ENCODE measurements around the gene JAG1. TPM values are rescaled to one million over a fixed set of nuclear protein-coding genes. Genes with fewer than 3 reads are reported as not detected.
A peak's percentile ranks its signal among the peaks of the same experiment; 100 is the strongest.

The JAG1 gene
- total RNA-seq: 10 to 100 TPM; 32.4 to 42.3 TPM
- long read RNA-seq, partial matches to known transcripts: 123 of 133 reads
- long read RNA-seq, other reads (novel, unspliced or antisense): 10 of 133 reads

DNA sequence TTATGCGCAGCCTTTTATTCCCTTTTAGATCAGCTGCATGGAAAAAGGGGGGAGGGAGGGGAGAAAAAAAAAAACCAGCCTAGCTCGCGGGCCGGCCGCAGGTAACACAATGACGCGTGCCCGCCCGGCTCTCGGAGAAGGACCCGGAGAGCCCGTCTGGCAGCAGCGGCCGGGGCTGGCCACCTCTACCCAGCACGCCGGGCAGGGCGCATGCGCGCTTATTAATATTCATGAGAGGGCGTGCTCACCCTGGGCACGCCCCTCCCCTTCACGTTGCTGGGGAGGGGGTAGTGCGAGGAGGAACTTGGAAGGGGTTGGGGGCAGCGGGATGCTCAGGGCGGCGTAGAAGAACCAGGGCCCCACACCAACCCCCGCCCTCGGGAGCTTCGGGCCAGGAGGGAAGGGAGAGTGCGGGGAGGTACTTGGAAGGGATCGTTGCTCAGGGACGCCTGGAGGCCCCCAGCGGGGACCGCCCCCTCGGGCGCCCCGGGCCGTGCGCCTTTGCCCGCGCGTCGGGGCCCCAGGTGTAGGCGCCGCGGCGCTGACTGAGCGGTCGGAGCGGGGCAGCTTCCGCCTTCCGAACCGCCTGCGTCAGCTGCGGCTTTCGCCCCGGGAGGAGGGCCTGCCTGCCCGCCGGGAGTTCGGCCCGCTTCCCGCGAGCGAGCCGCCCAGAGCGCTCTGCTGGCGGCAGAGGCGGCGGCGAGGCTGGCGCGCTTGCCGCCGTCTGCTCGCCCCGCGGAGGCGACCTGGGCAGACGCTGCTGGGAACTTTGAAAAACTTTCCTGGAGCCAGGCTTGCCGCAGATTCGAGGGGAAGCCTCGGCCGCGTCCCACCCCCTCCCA lies at the start of gene JAG1:
Gene JAG1, minus strand, starts transcription at position 158 of the 842 bp plus-strand sequence. CDS start 469 bp downstream, outside the sequence.
- peak; percentile 84 to 85 for ATAC-seq
- intact Hi-C loops (cut with DNase I): loop anchor here in 1 of 2 donors (2.0 to 10.0 kb wide), 4 partner anchors 191 to 598 kb away; no protein-coding TSS in a partner anchor
- peak; percentile 97 for DNase-seq

- intact Hi-C loops (cut with DNase I): no loop called here
- DNase-seq: no peak
- no peak for ATAC-seq
Observed at GRCh38 chr20:10721976-10722375, 48.2 kb upstream of the JAG1 start.

- ATAC-seq: peak in 1 of 2 donors; percentile 33
- intact Hi-C loops (cut with DNase I): no loop called here
- DNase-seq: no peak
Observed at GRCh38 chr20:10721137-10721896, 47.5 kb upstream of the JAG1 start.

DNA sequence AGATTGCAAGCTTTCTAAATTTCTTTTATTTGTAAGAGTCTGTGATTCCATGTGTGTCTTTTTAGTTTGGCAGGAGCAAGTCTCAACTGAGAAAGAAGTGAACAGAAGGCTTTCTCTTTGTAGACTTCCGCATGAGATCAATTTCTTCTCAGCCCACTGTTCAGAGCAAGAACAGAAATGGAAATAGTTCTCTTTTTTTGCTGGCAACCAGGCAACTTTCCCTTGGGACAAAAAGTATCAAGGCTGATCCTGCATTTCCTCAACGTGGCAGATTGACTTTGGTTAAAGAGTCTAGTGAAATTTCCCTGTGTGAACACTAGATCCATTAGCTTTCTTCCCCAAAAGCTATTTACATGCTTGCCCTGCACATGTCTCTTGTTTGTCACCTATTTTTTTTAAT lies 46.8 kb upstream of the JAG1 start:
- DNase-seq (no peak), ATAC-seq (peak in 1 of 2 donors; percentile 59)
- intact Hi-C loops (cut with DNase I): no loop called here

DNA sequence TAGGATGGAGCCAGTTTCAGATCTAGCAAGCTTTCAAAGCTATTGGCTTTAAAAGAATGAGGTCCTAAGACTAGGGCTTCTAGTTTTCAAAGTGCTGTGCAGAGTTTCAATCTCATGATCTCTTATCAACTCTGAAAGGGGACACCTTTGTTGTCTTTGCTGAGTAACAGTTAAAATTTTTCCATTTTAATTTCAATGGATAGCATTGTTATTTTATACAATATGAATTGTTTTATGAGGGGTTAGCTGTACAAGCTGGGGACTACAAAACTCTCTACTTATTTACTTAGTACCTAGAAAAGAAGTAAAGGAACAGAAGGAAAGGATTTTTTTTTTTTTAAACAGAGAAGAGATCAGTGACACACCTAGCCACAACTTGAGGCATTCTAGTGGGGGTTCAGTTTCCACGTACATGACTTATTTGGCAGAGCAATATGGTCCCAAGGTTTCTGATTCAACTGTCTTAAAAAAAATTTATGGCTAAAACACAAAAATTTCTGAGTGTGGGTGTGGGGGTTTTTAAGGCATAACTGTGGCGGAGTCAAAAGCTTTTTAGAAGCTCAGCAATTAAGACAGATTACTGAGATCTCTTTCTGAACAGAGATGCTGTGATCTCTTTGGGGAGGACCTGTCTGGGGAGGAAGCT lies 46.1 kb upstream of the JAG1 start:
- intact Hi-C loops (cut with DNase I): no loop called here
- DNase-seq (no peak), ATAC-seq (no peak)

GRCh38 chr20:10718661-10719060 lies 44.9 kb upstream of the JAG1 start:
- ATAC-seq: no peak
- intact Hi-C loops (cut with DNase I): no loop called here

DNA sequence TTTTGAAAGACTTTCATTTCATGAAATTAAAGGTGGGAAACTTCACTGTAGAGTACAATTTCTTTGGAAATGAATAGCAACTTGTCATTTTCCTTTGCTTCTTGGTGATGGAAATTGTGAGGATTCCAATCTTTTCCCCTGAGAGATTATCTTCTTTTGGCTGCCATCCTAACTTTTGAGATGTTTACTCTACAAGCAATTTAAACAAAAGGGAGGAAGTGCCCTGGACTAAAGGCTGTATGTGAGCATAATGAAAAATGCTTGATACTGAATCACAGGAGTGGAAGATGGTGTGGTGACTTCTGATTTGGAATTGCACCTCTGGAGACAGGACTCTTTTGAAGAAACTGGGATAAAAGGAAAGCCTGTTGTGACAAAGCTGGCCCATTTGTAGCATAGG lies 43.1 kb upstream of the JAG1 start:
- intact Hi-C loops (cut with DNase I): no loop called here
- no peak for ATAC-seq

More at GRCh38 chr20:10718661-10719060, 44.9 kb upstream of the JAG1 start:
- no peak for DNase-seq

DNA sequence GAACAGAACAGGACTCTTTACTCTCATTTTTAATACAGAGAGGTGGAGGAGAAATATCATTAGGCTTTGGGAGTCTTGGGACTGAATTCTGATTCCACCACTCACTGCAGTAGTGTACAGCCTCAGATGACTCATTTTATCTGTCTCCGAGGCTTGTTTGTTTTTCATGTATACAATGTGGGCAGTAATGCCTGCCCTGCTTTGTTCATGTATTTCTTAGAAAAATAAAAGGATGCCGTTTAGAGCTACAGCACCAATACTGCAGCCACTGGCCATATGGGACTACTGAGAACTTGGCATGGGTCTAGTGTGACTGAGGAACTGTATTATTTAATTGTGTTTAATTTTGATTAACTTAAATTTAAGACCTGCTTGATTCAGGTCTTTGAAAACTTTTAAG lies 41.2 kb upstream of the JAG1 start:
- intact Hi-C loops (cut with DNase I): no loop called here
- DNase-seq (no peak), ATAC-seq (no peak)

More for the DNA sequence above, 43.1 kb upstream of the JAG1 start:
- DNase-seq: no peak

- no peak for ATAC-seq
- no peak for DNase-seq
- intact Hi-C loops (cut with DNase I): no loop called here
Observed at GRCh38 chr20:10714236-10714975, 40.6 kb upstream of the JAG1 start.

DNA sequence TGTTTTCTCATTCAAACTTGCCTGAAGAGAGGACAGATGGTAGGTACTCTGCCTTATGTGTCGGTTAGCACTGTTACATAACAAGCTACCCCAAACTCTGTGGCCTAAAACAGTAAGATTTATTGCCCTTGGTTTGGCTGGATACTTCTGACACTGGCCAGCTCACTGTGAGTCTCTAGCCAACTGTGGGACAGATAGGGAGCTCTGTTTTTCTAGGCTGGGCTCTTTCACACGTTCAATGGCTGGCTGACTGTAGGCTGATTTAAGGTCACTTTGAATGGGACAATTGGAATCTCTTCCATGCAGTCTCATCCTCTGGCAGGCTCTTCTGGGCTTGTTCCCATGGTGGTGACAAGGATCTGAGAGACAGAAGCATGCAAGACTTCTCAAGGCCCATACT lies 39.4 kb upstream of the JAG1 start:
- ATAC-seq (peak; percentile 58 to 73), DNase-seq (no peak)
- intact Hi-C loops (cut with DNase I): no loop called here

DNA sequence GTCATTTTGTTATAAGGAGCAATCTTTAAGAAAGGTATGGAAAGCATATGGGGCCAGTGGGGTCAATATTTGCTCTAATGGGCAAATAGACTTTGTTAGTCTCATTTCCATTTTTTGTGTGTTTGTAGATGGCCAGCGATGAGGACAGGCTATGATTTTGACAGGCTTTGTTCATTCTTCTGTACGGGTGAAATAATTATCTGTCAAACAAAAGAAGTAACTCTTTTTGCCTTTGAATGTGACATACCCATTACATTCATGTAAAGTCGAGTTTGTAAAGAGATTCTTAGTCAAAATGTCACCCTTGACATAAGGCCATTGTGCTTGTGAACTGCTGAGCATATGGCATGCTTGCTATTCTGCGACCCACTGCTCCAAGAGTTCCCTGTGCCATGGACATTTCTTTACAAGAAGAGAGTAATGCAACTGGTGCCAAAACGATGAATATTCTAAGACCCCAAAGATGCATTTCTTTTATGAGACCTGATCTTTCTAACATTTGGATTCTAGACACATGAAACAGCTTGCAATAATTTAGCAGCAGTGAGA lies 38.2 kb upstream of the JAG1 start:
- DNase-seq: no peak
- no peak for ATAC-seq
- intact Hi-C loops (cut with DNase I): no loop called here

- ATAC-seq (peak in 1 of 2 donors; percentile 34), DNase-seq (no peak)
- intact Hi-C loops (cut with DNase I): no loop called here
Observed at GRCh38 chr20:10710991-10711775, 37.4 kb upstream of the JAG1 start.

DNA sequence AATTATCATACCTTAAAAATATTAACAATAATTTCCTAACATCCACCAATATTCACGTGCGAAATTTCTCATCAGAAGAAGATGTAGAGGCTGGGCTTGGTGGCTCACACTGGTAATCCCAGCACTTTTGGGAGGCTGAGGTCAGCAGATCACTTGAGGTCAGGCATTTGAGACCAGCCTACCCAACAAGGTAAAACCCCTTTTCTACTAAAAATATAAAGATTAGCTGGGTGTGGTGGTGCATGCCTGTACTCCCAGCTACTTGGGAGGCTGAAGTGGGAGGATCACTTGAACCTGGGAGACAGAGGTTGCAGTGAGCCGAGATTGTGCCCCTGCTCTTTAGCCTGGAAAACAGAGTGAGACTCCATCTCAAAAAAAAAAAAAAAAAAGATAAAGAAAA lies 36.1 kb upstream of the JAG1 start:
- intact Hi-C loops (cut with DNase I): no loop called here
- ATAC-seq (no peak), DNase-seq (no peak)

DNA sequence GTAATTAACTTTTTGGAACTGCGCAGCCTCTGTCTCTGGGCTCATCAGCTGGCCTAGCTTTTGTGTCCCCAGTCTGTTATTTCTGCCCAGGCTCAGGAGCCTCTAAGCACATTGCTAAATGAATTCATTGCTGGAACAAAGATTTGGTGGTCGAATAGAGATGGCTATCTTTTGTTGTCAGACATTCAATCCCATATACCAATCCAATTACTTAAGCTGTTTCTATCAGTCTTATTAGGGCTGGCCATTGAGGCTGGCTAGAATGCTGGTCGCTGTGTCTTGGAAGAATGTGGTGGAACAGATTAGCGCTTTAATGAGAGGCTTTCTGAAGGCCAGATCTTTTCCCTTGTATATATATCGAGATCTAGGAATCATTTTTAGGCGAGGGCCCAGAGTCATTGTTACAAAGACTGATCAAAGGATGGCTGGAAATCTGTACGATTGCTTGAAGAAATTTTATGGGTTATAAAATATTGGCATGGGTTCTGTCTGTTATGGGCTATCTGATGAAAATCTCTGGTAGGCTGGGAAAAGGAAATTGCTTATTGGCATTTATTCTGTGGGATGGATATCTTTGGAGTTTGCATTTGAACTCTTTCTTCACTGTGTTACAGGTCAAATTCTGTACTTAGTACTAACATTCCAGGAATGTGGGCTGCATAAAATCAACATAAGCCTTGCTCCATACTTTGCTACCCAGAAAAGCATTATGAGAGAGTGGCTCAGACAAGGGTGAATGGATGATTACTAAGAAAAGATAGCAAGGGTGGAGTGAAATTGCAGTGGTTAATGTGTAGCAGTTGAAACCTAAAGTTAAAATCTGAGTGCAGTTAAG lies 34.8 kb upstream of the JAG1 start:
- intact Hi-C loops (cut with DNase I): no loop called here
- DNase-seq (no peak), ATAC-seq (peak in 1 of 2 donors; percentile 74)

DNA sequence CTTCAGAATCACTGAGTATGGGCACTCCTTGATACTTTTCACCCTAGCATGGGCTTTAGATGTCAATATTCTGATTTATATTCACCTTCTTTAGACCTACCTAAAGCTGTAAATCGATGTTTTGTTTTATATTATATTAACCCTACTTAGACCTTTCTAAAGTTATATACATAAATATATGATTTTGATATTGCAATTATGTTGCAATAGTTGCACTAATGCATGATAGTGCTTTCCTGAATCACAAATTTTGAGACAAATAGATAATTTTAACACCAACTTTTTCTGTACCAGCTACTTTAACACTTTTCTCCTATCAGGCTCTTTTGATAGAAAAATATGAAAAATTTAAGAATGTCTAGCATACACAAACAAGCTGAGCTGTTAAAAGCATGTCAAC lies 34.0 kb upstream of the JAG1 start:
- ATAC-seq (no peak), DNase-seq (no peak)
- intact Hi-C loops (cut with DNase I): no loop called here

DNA sequence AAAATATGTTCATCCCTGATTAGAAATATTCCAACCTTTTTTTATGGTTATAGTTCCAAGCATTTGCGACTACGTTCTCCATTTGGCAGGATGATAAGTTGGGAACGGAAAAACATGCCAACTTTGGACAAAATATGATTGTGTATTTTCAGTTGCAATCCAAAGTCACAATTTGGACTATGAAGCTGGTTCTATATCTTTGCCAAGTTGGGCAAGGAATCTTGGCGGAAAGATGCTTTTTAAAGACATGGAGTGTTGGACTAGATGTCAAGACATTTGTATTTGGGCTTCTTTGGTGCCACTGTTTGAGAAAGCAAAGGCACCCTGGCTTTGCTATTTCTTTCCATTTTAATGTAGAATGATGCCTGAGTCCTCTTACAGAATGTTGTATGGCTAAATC lies 33.3 kb upstream of the JAG1 start:
- intact Hi-C loops (cut with DNase I): no loop called here
- ATAC-seq (peak in 1 of 2 donors; percentile 55), DNase-seq (no peak)

DNA sequence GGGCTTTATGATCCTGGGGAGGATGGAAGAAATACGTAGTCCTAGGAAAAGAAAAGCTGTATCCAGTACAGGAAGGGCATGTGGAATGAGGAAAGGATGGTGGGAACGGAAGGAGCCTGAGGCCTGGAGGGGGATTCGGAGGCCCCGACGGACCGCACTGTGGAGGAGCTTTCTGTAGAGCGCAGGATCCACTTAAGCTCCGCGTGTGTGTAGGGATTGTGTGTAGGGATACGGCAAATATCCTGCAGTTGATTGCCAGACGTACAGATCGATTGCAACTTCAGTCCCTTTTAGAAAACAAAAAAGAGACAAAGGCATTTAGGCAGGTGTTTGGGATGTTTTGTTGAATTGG lies 32.6 kb upstream of the JAG1 start:
- ATAC-seq (no peak), DNase-seq (no peak)
- intact Hi-C loops (cut with DNase I): no loop called here

All from left cardiac atrium (tissue), 4 donors.